SHP77 (cell line): ENCODE results near the gene LENG1.

Source experiments
- DNase-seq, 2 experiments: peaks; one replicate each; lab custom pipeline; 2025; lab: John Stamatoyannopoulos, UW

LENG1 gene

DNA sequence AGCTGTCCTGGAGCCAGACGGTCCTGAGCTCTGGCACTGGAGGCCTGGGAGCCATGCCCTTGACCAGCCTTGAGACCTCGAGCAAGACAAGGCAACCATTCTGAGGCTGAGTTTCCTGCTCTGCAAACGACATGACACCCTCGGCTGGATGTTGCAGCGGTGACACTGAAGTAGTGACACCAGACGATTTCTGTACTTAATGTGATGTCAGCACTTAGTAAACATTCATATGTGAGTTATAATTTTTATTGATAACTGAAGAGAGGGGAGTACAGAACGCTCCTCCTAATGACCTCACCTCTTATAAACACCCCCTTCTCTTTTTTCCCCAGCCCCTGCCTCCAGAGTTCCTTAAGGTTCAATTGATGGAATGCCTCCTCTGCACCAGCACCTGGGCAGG lies 51.0 kb downstream of the LENG1 start:
- DNase-seq, result no peak

DNA sequence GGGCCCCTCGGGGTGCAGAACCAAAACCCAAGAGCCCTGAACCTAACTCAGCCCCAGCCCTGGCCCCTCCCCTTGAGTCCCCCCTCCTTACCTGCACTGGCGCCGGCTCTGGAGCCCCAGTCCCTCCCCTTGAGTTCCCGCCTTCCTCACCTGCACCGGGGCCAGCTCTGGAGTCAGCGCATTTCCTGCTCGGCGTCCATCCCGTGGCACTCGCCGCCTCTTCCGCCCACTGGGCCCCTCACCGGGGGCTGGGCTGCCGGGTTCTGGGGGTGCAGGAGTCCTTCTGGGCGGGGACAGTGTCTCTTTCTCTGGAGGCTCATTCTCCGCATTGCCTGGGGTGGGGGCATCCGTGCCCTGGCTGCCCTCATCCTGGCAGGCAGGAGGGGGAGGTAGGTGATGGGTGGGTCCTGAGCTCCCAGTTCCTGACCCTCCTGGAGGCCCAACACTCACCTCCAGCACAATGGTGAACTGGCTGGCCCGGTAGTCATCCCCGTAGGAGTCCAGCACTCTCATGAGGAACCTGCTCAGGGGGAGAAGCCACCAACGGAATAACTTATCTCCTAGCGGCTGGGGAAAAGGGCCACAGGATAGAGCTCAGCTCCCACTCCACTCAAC lies 51.5 kb downstream of the LENG1 start:
- no peak for DNase-seq

DNA sequence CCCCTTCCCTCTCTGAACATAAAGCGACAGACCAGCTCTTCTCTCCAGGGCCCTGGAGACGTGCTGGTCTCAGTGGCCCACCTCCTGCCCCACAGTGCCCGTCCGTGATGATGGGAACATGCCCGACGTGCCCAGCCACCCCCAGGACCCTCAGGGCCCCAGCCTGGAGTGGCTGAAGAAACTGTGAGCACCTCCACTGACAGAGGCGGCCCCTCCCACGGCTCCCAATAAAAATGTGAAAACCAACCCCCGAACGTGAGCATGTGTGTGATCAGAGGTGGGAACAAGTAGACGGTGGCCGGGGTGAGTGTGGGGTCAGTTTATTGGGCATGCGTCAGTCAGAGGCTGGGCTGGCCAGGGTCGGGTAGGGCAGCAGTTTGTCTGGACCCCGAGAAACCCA lies 52.8 kb downstream of the LENG1 start:
- DNase-seq, result no peak

DNA sequence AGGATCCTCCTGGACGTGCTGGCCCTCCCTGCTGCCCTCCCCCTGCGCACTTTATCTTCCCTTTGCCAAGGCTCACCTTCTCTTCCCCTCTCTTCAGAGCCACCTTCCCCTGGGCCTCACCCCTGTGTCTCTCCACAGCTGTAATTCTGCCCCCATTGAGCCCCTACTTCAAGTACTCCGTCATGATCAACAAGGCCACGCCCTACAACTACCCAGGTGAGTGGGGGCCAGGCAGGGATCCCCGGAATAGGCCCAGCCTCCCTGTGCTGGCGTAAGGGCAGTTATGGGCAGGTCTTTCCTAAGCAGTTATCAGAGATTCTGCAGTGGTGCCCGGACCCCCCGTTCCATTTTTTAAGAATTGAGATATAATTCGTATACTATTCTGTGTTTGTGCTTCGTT lies 53.7 kb downstream of the LENG1 start:
- no peak for DNase-seq
